Kidney (tissue), 14 donors: ENCODE results near the gene ZNF775. TPM values are rescaled to one million over a fixed set of nuclear protein-coding genes. Genes with fewer than 3 reads are reported as not detected.

ENCODE experiments used
- DNase-seq, 5 donors: peaks; one replicate each; pipeline ENCODE4 v3.0.0-alpha.2; 2013 to 2020
- FAIRE-seq: peaks from 2 replicates; lab custom pipeline; 2012; peaks lifted over from hg19 to GRCh38; lab: Jason Lieb, UNC
- H3K27ac ChIP-seq, 2 donors: one replicate each; pipeline ENCODE4 v1.7.0; 2013; ENCODE audit warnings: low read depth in 2 of 2, low read length in 2 of 2, inconsistent platforms in 1 of 2
- H3K27me3 ChIP-seq: one replicate; pipeline ENCODE4 v1.7.1; 2013; ENCODE audit warnings: low read length, inconsistent platforms; ENCODE audit not compliant: control insufficient read depth, insufficient read depth
- H3K36me3 ChIP-seq, 3 donors: one replicate each; pipeline versions ENCODE4 v1.7.0 to v1.7.1; 2013; ENCODE audit warnings: low read length in 3 of 3, control low read depth in 1 of 3, inconsistent platforms in 1 of 3; ENCODE audit not compliant: insufficient read depth in 3 of 3, control insufficient read depth in 2 of 3
- H3K4me1 ChIP-seq, 3 donors: one replicate each; pipeline versions ENCODE4 v1.7.0 to v1.7.1; 2013; ENCODE audit warnings: low read length in 3 of 3, inconsistent platforms in 1 of 3, low read depth in 1 of 3; ENCODE audit not compliant: control insufficient read depth in 2 of 3, insufficient read depth in 2 of 3
- H3K4me3 ChIP-seq, 3 donors: one replicate each; pipeline versions ENCODE4 v1.7.0 to v1.8.1; 2013; ENCODE audit warnings: low read length in 3 of 3, control low read depth in 1 of 3, inconsistent platforms in 1 of 3
- H3K9ac ChIP-seq, 3 donors: one replicate each; pipeline versions ENCODE4 v1.7.0 to v1.7.1; 2013; ENCODE audit warnings: low read length in 3 of 3, control low read depth in 1 of 3, inconsistent platforms in 1 of 3
- H3K9me3 ChIP-seq, 3 donors: one replicate each; pipeline versions ENCODE4 v1.7.0 to v1.7.1; 2013; ENCODE audit warnings: low read length in 3 of 3, control low read depth in 1 of 3, inconsistent platforms in 1 of 3; ENCODE audit not compliant: control insufficient read depth in 2 of 3, insufficient read depth in 1 of 3
- CTCF ChIP-seq: IDR thresholded peaks from 3 replicates; pipeline ENCODE4 v1.5.1; 2012; ENCODE audit warnings: mild to moderate bottlenecking, moderate library complexity, borderline replicate concordance; ENCODE audit not compliant: insufficient read depth; ENCODE audit errors: extremely low read depth
- intact Hi-C: fragments of 100-400 bp; cut with DNase I; formaldehyde crosslinking; loops from one replicate; pipeline ENCODE4 v1.11.1; 2022
- polyA plus RNA-seq: library from polyadenylated mRNA; stranded (reverse); fragments of 350-450 nt; fragmentation: Illumina TruSeq; extraction: RNeasy Lipid Tissue Mini Kit (QIAGEN cat#74804); gene quantifications from one replicate; pipeline ENCODE4 v1.2.3, GENCODE V29; 2014; ENCODE audit warnings: low read depth, low replicate concordance; ENCODE audit not compliant: insufficient read depth
- total RNA-seq: library from RNA; stranded (reverse); fragmentation: NEBNext Ultra II Directional; extraction: Animal tissue kit (Norgen Biotek cat#: 25700); gene quantifications from one replicate; pipeline ENCODE4 v1.2.1, GENCODE V29; 2021
- donor health status: control.
- donor health status: control.
- donor health status: control.
- donor health status: control.
- donor health status: control.
- donor health status: DM: yes; HTN: yes; CAD: no.
- donor health status: Normal renal cell carcinoma (clear cell type).

ZNF775 gene
- total and polyA plus RNA-seq, 2 donors from 2014 or later = 3.7 to 5.2 TPM

- TF ChIP-seq CTCF = no peak
- Histone ChIP-seq H3K27ac (no peak overlapping the region), H3K9me3 (no peaks in the 10 kb centered on the region), H3K36me3 (peaks cover 0 to 2% (median 0%) of the 10 kb centered on the region in 3 donors), H3K4me3 (no peak overlapping the region), H3K27me3 (no peaks in the 10 kb centered on the region), H3K9ac (no peak overlapping the region), H3K4me1 (peaks cover 0 to 34% (median 4%) of the 10 kb centered on the region in 3 donors)
- FAIRE-seq (no peak), DNase-seq (no peak)
- intact Hi-C loops = no loop called here
Measured at GRCh38 chr7:150337179-150337578, 42.0 kb upstream of the ZNF775 start.

- no peak overlapping the region for H3K4me3 ChIP-seq
- H3K27ac ChIP-seq = no peak overlapping the region
- FAIRE-seq (no peak), DNase-seq (no peak)
- H3K4me1 ChIP-seq = peaks cover 0 to 37% (median 4%) of the 10 kb centered on the region in 3 donors
- TF ChIP-seq CTCF = no peak
- H3K36me3 ChIP-seq = peaks cover 0 to 2% (median 0%) of the 10 kb centered on the region in 3 donors
- no peaks in the 10 kb centered on the region for H3K9me3 ChIP-seq
- H3K27me3 ChIP-seq = no peaks in the 10 kb centered on the region
- intact Hi-C loops = no loop called here
- H3K9ac ChIP-seq = no peak overlapping the region
Measured at GRCh38 chr7:150337659-150338081, 41.5 kb upstream of the ZNF775 start.

GRCh38 chr7:150338166-150338829 is 40.8 kb upstream of the ZNF775 start:
- no peak overlapping the region for H3K9ac ChIP-seq
- DNase-seq (no peak), FAIRE-seq (no peak)
- intact Hi-C loops = no loop called here
- no peak for TF ChIP-seq CTCF
- H3K9me3 ChIP-seq = no peaks in the 10 kb centered on the region
- no peaks in the 10 kb centered on the region for H3K27me3 ChIP-seq
- H3K27ac ChIP-seq = no peak overlapping the region
- H3K4me3 ChIP-seq = no peak overlapping the region
- H3K4me1 ChIP-seq = peaks cover 0 to 37% (median 4%) of the 10 kb centered on the region in 3 donors
- H3K36me3 ChIP-seq = peaks cover 0 to 2% (median 0%) of the 10 kb centered on the region in 3 donors
